Tibial nerve (tissue), 3 donors: ENCODE data around the gene PRDM10.

Source experiments
- CTCF ChIP-seq, 5 experiments: fragments of 200-600 bp in 3 of 5; fragments of 450-650 bp in 2 of 5; sonication (generic) in 3 of 5; IDR thresholded peaks; one replicate each; pipeline ENCODE4 v1.5.1; 2016 to 2019; ENCODE audit warnings: antibody characterized with exemption in 5 of 5, mild to moderate bottlenecking in 3 of 5, moderate library complexity in 2 of 5
- POLR2A ChIP-seq, 2 donors: fragments of 450-650 bp; IDR thresholded peaks; one replicate each; pipeline ENCODE4 v1.6.1; 2017; ENCODE audit warnings: antibody characterized with exemption in 2 of 2, mild to moderate bottlenecking in 2 of 2, moderate library complexity in 2 of 2

GRCh38 chr11:129960216-129961214 is 42.1 kb downstream of the PRDM10 start:
- TF ChIP-seq POLR2A (IDR thresholded peaks at IDR 0.05): no peak
- TF ChIP-seq CTCF (IDR thresholded peaks at IDR 0.05): no peak
